ENCODE measurements around the gene PPFIA3.

GRCh38 chr19:49085868-49086232, 33.5 kb upstream of the PPFIA3 start:
- TF ChIP-seq, protein P1, sequence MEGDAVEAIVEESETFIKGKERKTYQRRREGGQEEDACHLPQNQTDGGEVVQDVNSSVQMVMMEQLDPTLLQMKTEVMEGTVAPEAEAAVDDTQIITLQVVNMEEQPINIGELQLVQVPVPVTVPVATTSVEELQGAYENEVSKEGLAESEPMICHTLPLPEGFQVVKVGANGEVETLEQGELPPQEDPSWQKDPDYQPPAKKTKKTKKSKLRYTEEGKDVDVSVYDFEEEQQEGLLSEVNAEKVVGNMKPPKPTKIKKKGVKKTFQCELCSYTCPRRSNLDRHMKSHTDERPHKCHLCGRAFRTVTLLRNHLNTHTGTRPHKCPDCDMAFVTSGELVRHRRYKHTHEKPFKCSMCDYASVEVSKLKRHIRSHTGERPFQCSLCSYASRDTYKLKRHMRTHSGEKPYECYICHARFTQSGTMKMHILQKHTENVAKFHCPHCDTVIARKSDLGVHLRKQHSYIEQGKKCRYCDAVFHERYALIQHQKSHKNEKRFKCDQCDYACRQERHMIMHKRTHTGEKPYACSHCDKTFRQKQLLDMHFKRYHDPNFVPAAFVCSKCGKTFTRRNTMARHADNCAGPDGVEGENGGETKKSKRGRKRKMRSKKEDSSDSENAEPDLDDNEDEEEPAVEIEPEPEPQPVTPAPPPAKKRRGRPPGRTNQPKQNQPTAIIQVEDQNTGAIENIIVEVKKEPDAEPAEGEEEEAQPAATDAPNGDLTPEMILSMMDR (IDR thresholded peaks at IDR 0.05; ENCODE audit: low read depth, low read length, missing input control) = no peak
- TF ChIP-seq TAF1 (conservative IDR thresholded peaks at IDR 0.05) (no peak), FOXA2 (IDR thresholded peaks at IDR 0.05) (no peak)

Measured in liver (tissue), 3 donors.